K562 (cell line): Measurements from ENCODE around the gene FGF21. TPM values are rescaled to one million over a fixed set of nuclear protein-coding genes. Genes with fewer than 3 reads are reported as not detected.

Source experiments
- ARID2 ChIP-seq: fragments of 450-650 bp; IDR thresholded peaks from 2 replicates; pipeline ENCODE4 v1.6.1; 2017; ENCODE audit warnings: antibody characterized with exemption, mild to moderate bottlenecking
- BACH1 ChIP-seq: fragments of 200-800 bp; sonication (Bioruptor generic); IDR thresholded peaks from 2 replicates; pipeline ENCODE4 v1.6.1; 2016; ENCODE audit warnings: missing genetic modification characterization, missing compliant biosample characterization
- BRCA1 ChIP-seq, 2 experiments: fragments of 450-650 bp in 1 of 2; sonication (generic) in 1 of 2; formaldehyde crosslinking in 1 of 2; IDR thresholded peaks; 2 replicates each; pipeline versions ENCODE4 v1.5.0 to v1.6.1; 2017 to 2020; ENCODE audit warnings: mild to moderate bottlenecking in 1 of 2, missing genetic modification reagents in 1 of 2
- C11orf30 ChIP-seq: fragments of 450-650 bp; IDR thresholded peaks from 2 replicates; pipeline ENCODE4 v1.6.1; 2016; ENCODE audit warnings: low read depth, mild to moderate bottlenecking
- ELK3 ChIP-seq: fragments of 450-650 bp; formaldehyde crosslinking; IDR thresholded peaks from 2 replicates; pipeline ENCODE4 v1.4.0; 2020; ENCODE audit warnings: mild to moderate bottlenecking
- HMG20A ChIP-seq: fragments of 450-650 bp; formaldehyde crosslinking; conservative IDR thresholded peaks from 2 replicates; pipeline ENCODE4 v1.4.0; 2020; ENCODE audit warnings: mild to moderate bottlenecking, mixed read lengths
- NR1H2 ChIP-seq: sonication (generic); formaldehyde crosslinking; IDR thresholded peaks from 2 replicates; pipeline ENCODE4 v1.4.0; 2020; ENCODE audit warnings: mild to moderate bottlenecking, missing genetic modification reagents
- RAD21 ChIP-seq, 2 experiments: fragments of 250-450 bp in 1 of 2; fragments of 450-650 bp in 1 of 2; sonication (Bioruptor Pico) in 1 of 2; formaldehyde crosslinking in 1 of 2; IDR thresholded peaks in 1 of 2; conservative IDR thresholded peaks in 1 of 2; 2 replicates each; pipeline versions ENCODE4 v1.4.0 to v1.8.0; 2020 to 2022; ENCODE audit warnings: mild to moderate bottlenecking in 2 of 2, moderate library complexity in 1 of 2
- RERE ChIP-seq: sonication (generic); formaldehyde crosslinking; IDR thresholded peaks from 2 replicates; pipeline ENCODE4 v1.8.0; 2023; ENCODE audit warnings: missing genetic modification reagents, mild to moderate bottlenecking, borderline replicate concordance
- RFX5 ChIP-seq: IDR thresholded peaks from 2 replicates; pipeline ENCODE4 v1.6.1; 2011; ENCODE audit warnings: low read depth, mild to moderate bottlenecking, improper control_type of control experiment, low read length
- ZMIZ1 ChIP-seq, 2 experiments: fragments of 150-350 bp in 1 of 2; IDR thresholded peaks; 2 replicates each; pipeline ENCODE4 v1.6.1; 2012 to 2016; ENCODE audit warnings: low read depth in 2 of 2, low read length in 2 of 2, mild to moderate bottlenecking in 1 of 2, moderate library complexity in 1 of 2
- ZNF212 ChIP-seq: fragments of 450-650 bp; formaldehyde crosslinking; IDR thresholded peaks from 2 replicates; pipeline ENCODE4 v1.4.0; 2020; ENCODE audit warnings: mild to moderate bottlenecking
- ZNF280B ChIP-seq: fragments of 250-450 bp; sonication (Bioruptor Pico); IDR thresholded peaks from 2 replicates; pipeline ENCODE4 v1.5.1; 2021; ENCODE audit warnings: mild to moderate bottlenecking
- ZNF354B ChIP-seq: fragments of 250-450 bp; sonication (Bioruptor Pico); IDR thresholded peaks from 2 replicates; pipeline ENCODE4 v1.4.0; 2020
- polyA plus RNA-seq, 8 experiments: library from polyadenylated mRNA; depleted of rRNA in 4 of 8; stranded (reverse) in 5 of 8; unstranded in 3 of 8; fragments of >200 nt; fragmentation: Nextera tagmentation in 2 of 8; fragmentation: Illumina TruSeq in 1 of 8; extraction: Ambion mirVana in 2 of 8; extraction: Trizol in 1 of 8; gene quantifications; 2 replicates each; pipeline versions ENCODE4 v1.2.1 to v1.2.3, GENCODE V29; 2011 to 2014; ENCODE audit warnings: inconsistent platforms in 1 of 8, missing spikeins in 1 of 8
- total RNA-seq, 7 experiments: library from RNA; depleted of rRNA in 6 of 7; stranded (reverse); fragments of >200 nt in 6 of 7; fragmentation: Illumina TruSeq in 2 of 7; extraction: Trizol in 2 of 7; gene quantifications; 2 replicates each; pipeline versions ENCODE4 v1.2.1 to v1.2.3, GENCODE V29; 2011 to 2021; ENCODE audit warnings: low replicate concordance in 1 of 7

Gene FGF21
- total and polyA plus RNA-seq, 9 of the 15 experiments (the other 6 are each of a cell fraction or from before 2014, with no cell fraction given), result 0.04 to 0.77 (median 0.09) TPM; not detected in 6

DNA sequence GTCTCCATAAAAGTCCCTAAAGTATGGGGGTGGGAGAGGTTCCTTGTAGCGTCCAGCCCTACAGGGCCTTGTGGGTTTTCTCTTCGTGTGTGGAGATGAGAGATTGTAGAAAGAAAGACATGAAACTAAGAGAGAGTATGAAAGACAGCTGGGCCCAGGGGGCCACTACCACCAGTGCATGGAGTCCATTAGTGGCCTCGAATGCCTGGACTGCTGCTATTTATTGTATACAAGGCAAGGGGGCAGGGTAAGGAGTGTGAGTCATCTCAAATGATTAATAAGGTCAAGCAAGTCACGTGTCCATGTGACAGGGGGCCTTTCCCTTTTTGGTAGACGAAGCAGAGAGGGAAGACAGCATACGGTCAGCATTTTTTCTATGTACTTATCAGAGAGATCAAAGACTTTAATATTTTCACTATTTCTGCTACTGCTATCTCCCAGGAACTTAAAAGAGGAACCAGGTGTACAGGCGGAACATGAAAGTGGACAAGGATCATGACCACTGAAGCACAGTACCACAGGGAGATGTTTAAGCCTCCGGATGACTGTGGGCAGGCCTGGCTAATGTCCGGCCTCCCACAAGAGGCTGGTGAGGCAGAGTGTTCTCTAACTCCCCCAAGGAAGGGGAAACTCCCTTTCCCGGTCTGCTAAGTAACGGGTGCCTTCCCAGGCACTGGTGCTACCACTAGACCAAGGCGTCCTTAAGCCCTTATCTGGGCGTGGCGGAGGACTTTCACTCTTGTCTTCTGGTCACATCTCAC, 25.5 kb downstream of the FGF21 start (continued):
- no peak for TF ChIP-seq RERE (CRISPR knock-in tag)
- no peak for TF ChIP-seq HMG20A (CRISPR knock-in tag)
- no peak for TF ChIP-seq RAD21 (CRISPR knock-in tag; conservative IDR thresholded peaks at IDR 0.05 in 1 of 2, IDR thresholded peaks at IDR 0.05 in 1 of 2)
- TF ChIP-seq ZNF212 (CRISPR knock-in tag), result no peak
- TF ChIP-seq ZNF354B (CRISPR knock-in tag), result no peak
- TF ChIP-seq BACH1 (tag), result peak; percentile 81
- no peak for TF ChIP-seq RFX5
- no peak for TF ChIP-seq ARID2
- no peak for TF ChIP-seq ZMIZ1 (IDR thresholded peaks at IDR 0.05; ENCODE audit: low read depth in 2 of 2, low read length in 2 of 2)
- no peak for TF ChIP-seq NR1H2 (CRISPR knock-in tag)
- TF ChIP-seq BRCA1 (IDR thresholded peaks at IDR 0.05), result no peak
- no peak for TF ChIP-seq BRCA1 (CRISPR knock-in tag; IDR thresholded peaks at IDR 0.05)
- no peak for TF ChIP-seq ELK3 (CRISPR knock-in tag)
- no peak for TF ChIP-seq ZNF280B
- peak; percentile 88 for TF ChIP-seq C11orf30
